GM12891 (cell line): ENCODE data around the gene CARD10.

Source experiments
- DNase-seq: peaks from one replicate; pipeline ENCODE4 v3.0.0; 2011; ENCODE audit warnings: low spot score; ENCODE audit not compliant: insufficient read length
- FAIRE-seq: peaks from 2 replicates; lab custom pipeline; 2011; peaks lifted over from hg19 to GRCh38; lab: Jason Lieb, UNC
- PAX5 ChIP-seq: IDR thresholded peaks from 2 replicates; pipeline ENCODE4 v1.6.1; 2011; ENCODE audit warnings: low read length, moderate library complexity, mild to moderate bottlenecking; ENCODE audit not compliant: insufficient read depth, severe bottlenecking
- POLR2A ChIP-seq: IDR thresholded peaks from 2 replicates; pipeline ENCODE4 v1.6.1; 2011; ENCODE audit warnings: low read depth, low read length, control low read depth
- POLR2AphosphoS5 ChIP-seq: IDR thresholded peaks from 2 replicates; pipeline ENCODE4 v1.6.1; 2011; ENCODE audit warnings: low read depth, low read length, control low read depth
- POU2F2 ChIP-seq: IDR thresholded peaks from 2 replicates; pipeline ENCODE4 v1.6.1; 2011; ENCODE audit warnings: low read depth, mild to moderate bottlenecking, control low read depth, low read length, moderate library complexity
- SPI1 ChIP-seq: IDR thresholded peaks from 2 replicates; pipeline ENCODE4 v1.6.1; 2011; ENCODE audit warnings: low read depth, low read length, control low read depth
- TAF1 ChIP-seq: IDR thresholded peaks from 2 replicates; pipeline ENCODE4 v1.6.1; 2011; ENCODE audit warnings: low read depth, low read length, control low read depth

Gene CARD10

DNA sequence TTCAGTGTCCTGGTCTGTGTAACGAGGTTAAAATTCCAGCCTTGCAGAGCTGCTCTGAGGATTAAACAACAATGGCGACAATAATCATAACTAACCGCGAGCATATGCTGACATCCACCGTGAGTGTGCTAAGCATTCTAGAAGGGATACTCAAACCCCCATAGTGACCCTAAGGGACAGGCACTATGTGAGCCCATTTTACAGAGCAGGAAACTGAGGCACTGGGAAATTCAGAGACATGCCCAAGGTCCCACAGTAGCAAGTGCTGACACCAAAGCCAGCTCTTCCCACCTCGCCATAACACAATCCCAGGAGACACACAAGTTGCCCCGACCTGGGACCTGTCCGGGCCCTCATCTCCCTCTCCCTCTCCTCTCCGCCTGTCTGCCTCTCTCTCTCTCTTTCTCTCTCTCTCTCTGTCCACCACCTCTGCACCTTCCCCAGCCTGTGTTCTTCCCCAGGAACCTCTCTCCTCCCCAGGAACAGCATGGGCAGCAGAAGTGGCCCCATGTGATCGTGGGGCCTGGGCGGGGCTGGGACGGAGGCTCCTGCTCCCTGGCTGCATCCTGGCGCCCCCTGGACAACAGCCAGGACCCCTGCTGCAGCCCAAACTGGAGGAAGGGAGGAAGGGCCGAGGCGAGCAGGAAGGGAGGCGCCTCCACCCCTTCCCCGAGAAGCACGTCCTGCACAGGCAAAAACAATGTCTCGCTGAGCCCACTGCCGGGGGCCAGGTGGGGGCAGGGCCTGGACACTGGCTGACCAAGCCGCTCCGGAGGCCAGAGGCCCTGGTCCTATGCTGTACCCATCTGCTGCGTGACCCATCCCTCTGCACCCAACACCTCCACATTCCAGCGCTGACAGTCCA lies 18.2 kb downstream of the CARD10 start:
- TF ChIP-seq SPI1 (no peak), POLR2A (no peak), PAX5 (no peak), TAF1 (no peak), POLR2AphosphoS5 (no peak), POU2F2 (no peak)
- FAIRE-seq, result no peak
- no peak for DNase-seq

DNA sequence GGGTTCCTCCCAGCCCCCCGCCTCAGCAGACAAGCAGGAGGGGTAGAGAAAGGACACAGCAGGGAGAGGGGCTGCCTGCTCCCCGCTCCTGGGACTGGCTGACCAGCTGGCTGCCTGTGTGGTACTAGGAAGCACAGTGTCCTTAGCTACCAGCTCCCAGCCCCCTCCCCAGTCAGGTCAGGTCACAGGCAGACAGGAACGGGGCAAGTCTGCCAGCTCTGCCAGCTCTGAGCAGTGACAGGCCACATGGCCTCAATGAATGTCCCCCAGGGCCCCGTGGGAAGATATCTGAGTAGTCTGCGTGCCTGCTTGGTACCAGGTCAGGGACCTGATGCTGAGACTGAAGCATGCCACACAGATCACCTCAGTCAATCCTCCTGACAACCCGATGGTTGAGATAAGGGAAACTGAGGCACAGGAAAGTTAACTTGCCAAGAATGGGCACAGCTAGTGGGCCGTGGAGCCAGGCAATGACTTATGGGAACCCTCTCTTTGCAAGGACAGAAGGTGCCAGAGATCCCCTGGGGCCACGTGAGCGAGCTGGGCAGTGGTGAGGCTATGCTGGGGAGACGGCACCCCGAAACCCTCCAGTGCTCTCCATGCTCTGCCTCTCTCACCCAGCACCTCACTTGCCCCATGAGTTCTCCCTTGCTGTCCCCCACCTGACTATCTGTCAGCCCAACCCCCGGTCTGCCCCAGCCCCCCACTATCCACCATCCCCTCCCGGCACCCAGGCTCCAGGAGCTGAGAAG lies 19.2 kb downstream of the CARD10 start:
- no peak for DNase-seq
- TF ChIP-seq POU2F2, result no peak
- no peak for TF ChIP-seq SPI1
- no peak for TF ChIP-seq POLR2A
- TF ChIP-seq PAX5, result no peak
- no peak for TF ChIP-seq POLR2AphosphoS5
- no peak for TF ChIP-seq TAF1
- no peak for FAIRE-seq

GRCh38 chr22:37499027-37499707 lies 20.0 kb downstream of the CARD10 start:
- TF ChIP-seq POLR2AphosphoS5 (no peak), POLR2A (no peak), TAF1 (no peak), POU2F2 (no peak), PAX5 (no peak), SPI1 (no peak)
- DNase-seq (no peak), FAIRE-seq (no peak)

GRCh38 chr22:37498289-37498909 lies 20.8 kb downstream of the CARD10 start:
- DNase-seq (peak; percentile 97), FAIRE-seq (peak; percentile 97)
- TF ChIP-seq PAX5, result no peak
- no peak for TF ChIP-seq SPI1
- no peak for TF ChIP-seq TAF1
- no peak for TF ChIP-seq POLR2A

DNA sequence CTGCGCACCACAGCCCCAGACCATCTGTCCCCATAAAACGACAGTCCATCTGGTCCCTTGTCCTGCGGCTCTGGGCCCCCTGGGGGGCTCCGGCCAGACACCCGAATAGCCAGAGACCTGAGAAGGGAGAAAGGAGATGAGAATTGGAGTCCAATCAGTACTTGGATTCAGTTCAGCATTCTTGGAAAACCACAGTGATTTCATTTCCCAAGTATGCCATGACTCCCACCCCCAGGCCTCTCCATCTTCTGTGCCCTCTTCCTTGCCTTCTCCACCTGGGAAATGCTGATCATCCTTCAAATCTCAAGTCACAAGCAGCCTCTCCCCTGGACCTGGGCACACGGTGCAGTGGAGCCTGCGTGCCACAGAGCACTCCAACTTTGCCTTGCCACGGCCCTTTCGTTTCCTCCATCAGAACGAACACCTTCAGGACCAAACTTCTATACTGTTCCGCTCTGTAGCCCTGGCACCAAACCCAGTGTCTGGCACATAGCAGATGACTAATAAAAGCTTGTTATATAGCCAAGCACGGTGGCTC lies 22.1 kb downstream of the CARD10 start:
- TF ChIP-seq SPI1 (no peak), PAX5 (no peak), POU2F2 (no peak), POLR2AphosphoS5 (no peak), TAF1 (no peak), POLR2A (no peak)
- FAIRE-seq (no peak), DNase-seq (no peak)

- FAIRE-seq, result no peak
Measured at GRCh38 chr22:37496651-37497050, 22.6 kb downstream of the CARD10 start.

DNA sequence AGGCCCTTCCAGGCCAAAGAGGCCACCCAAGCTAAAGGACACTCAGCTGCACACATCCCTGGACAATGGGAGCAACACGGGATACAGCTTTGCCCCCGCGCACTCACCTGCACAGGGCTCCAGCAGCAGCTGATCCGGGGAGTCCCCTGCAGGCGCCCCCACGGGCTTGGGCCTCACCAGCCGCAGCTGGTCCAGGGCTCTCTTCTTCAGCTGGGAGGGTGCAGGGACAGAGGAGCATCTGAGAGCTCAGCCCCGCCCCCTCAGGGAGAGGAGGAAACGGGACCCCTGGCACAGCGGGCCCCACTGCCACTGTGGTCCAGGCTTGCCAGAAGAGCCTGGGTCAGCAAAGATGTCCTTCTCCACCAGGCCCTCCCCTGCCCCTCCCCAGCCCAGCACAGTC lies 25.2 kb downstream of the CARD10 start:
- no peak for DNase-seq
- no peak for FAIRE-seq
- TF ChIP-seq PAX5 (no peak), POLR2A (no peak), POU2F2 (no peak), SPI1 (no peak), TAF1 (no peak), POLR2AphosphoS5 (no peak)

More at GRCh38 chr22:37496651-37497050, 22.6 kb downstream of the CARD10 start:
- no peak for TF ChIP-seq POLR2A
- TF ChIP-seq PAX5, result no peak
- no peak for TF ChIP-seq SPI1
- no peak for TF ChIP-seq TAF1
- TF ChIP-seq POU2F2, result no peak
- TF ChIP-seq POLR2AphosphoS5, result no peak
- no peak for DNase-seq

DNA sequence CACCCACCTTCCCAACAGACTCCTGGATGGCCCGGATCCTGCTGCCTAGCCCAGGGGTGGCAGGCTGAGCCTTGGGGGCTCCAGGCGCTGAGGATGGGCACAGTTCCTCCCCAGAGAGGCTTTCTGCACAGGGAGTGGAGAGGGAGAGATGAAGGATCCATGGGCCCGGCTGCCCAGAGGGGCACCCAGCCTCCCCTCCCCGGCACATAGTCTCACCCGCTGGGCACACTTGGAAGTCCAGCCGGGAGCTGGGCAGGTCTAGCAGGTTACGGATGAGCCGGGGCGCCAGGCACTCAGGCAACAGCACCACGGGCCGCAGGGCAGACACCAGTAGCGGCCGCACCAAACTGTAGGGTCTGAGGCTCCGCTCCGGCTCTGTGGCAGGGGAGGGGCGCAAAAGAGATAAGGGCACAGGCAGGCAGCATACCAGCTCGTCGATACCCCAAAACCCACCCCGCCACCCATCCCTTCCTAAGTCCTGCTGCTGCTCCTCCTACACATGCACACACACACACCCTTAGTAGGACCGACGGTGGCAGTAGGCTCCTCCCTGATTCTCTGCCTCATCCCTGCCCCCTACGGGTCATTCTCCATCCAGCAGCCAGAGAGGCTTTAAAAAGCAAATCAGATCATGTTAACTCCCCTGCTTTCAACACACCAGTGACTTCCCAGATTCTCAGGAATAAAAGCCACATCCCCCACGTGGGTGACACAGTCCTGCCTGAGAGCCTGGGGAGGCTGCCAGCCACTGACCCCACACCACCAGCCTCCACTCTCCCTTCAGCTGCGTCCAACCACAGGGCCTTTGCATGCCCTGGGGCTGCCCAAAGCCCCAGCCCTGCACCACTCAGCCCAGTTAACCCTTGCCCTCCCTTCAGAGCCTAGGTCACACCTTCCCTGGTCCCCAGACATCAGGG lies 26.5 kb downstream of the CARD10 start:
- TF ChIP-seq TAF1 (no peak), SPI1 (no peak), POLR2A (no peak), POU2F2 (no peak), POLR2AphosphoS5 (no peak), PAX5 (no peak)
- DNase-seq (peak; percentile 77), FAIRE-seq (peak; percentile 85)
